K562 (cell line): Measurements from ENCODE around the gene ABAT. TPM values are rescaled to one million over a fixed set of nuclear protein-coding genes. Genes with fewer than 3 reads are reported as not detected.
A peak's percentile ranks its signal among the peaks of the same experiment; 100 is the strongest.

Experiments used
- ARID1B ChIP-seq: fragments of 450-650 bp; IDR thresholded peaks from 2 replicates; pipeline ENCODE4 v1.6.1; 2016; ENCODE audit warnings: antibody characterized with exemption, mild to moderate bottlenecking, inconsistent platforms
- DPF2 ChIP-seq: fragments of 450-650 bp; IDR thresholded peaks from 2 replicates; pipeline ENCODE4 v1.6.1; 2016
- ELF1 ChIP-seq: fragments of 200-800 bp; sonication (Bioruptor generic); IDR thresholded peaks from 2 replicates; pipeline ENCODE4 v1.6.1; 2016; ENCODE audit warnings: missing genetic modification characterization, missing compliant biosample characterization
- FOXJ2 ChIP-seq: fragments of 200-800 bp; sonication (Bioruptor generic); IDR thresholded peaks from 2 replicates; pipeline ENCODE4 v1.6.1; 2016; ENCODE audit warnings: missing genetic modification characterization, missing compliant biosample characterization
- GTF2F1 ChIP-seq: IDR thresholded peaks from 2 replicates; pipeline ENCODE4 v1.6.1; 2011; ENCODE audit warnings: low read depth, low read length, improper control_type of control experiment
- MXI1 ChIP-seq: IDR thresholded peaks from 2 replicates; pipeline ENCODE4 v1.6.1; 2011; ENCODE audit warnings: low read depth, mild to moderate bottlenecking, improper control_type of control experiment, low read length
- POLR2AphosphoS5 ChIP-seq: IDR thresholded peaks from 2 replicates; pipeline ENCODE4 v1.6.1; 2011; ENCODE audit warnings: mild to moderate bottlenecking, low read depth, low read length, moderate library complexity; ENCODE audit not compliant: control insufficient read depth, insufficient read depth
- SMARCE1 ChIP-seq: fragments of 450-650 bp; IDR thresholded peaks from 2 replicates; pipeline ENCODE4 v1.7.1; 2016; ENCODE audit warnings: mild to moderate bottlenecking
- ZBTB1 ChIP-seq: sonication (generic); formaldehyde crosslinking; IDR thresholded peaks from 2 replicates; pipeline ENCODE4 v1.8.1; 2023; ENCODE audit warnings: missing genetic modification reagents, low read depth, mild to moderate bottlenecking, borderline replicate concordance
- ZFPM2 ChIP-seq: fragments of 250-450 bp; sonication (Bioruptor Pico); IDR thresholded peaks from 2 replicates; pipeline ENCODE4 v1.5.1; 2022; ENCODE audit warnings: mild to moderate bottlenecking
- ZNF224 ChIP-seq: sonication (generic); formaldehyde crosslinking; IDR thresholded peaks from 2 replicates; pipeline ENCODE4 v1.8.0; 2022; ENCODE audit warnings: mild to moderate bottlenecking, missing genetic modification reagents
- ZNF609 ChIP-seq: sonication (generic); formaldehyde crosslinking; IDR thresholded peaks from 2 replicates; pipeline ENCODE4 v1.8.1; 2023; ENCODE audit warnings: missing genetic modification reagents, mild to moderate bottlenecking, borderline replicate concordance
- ZNF780A ChIP-seq: fragments of 250-450 bp; sonication (Bioruptor Pico); IDR thresholded peaks from 2 replicates; pipeline ENCODE4 v1.5.0; 2021; ENCODE audit warnings: mild to moderate bottlenecking
- ZSCAN32 ChIP-seq: fragments of 450-650 bp; formaldehyde crosslinking; IDR thresholded peaks from 2 replicates; pipeline ENCODE4 v1.4.0; 2020; ENCODE audit warnings: mild to moderate bottlenecking, moderate library complexity
- polyA plus RNA-seq, 8 experiments: library from polyadenylated mRNA; depleted of rRNA in 4 of 8; stranded (reverse) in 5 of 8; unstranded in 3 of 8; fragments of >200 nt; fragmentation: Nextera tagmentation in 2 of 8; fragmentation: Illumina TruSeq in 1 of 8; extraction: Ambion mirVana in 2 of 8; extraction: Trizol in 1 of 8; gene quantifications; 2 replicates each; pipeline versions ENCODE4 v1.2.1 to v1.2.3, GENCODE V29; 2011 to 2014; ENCODE audit warnings: inconsistent platforms in 1 of 8, missing spikeins in 1 of 8
- total RNA-seq, 7 experiments: library from RNA; depleted of rRNA in 6 of 7; stranded (reverse); fragments of >200 nt in 6 of 7; fragmentation: Illumina TruSeq in 2 of 7; extraction: Trizol in 2 of 7; gene quantifications; 2 replicates each; pipeline versions ENCODE4 v1.2.1 to v1.2.3, GENCODE V29; 2011 to 2021; ENCODE audit warnings: low replicate concordance in 1 of 7
- TF ChIP-seq, protein P1 (sequence below), 2 experiments: fragments of 150-350 bp in 1 of 2; IDR thresholded peaks; 2 replicates each; pipeline ENCODE4 v1.6.1; 2012 to 2016; ENCODE audit warnings: low read depth in 2 of 2, low read length in 2 of 2, mild to moderate bottlenecking in 1 of 2, moderate library complexity in 1 of 2
- TF ChIP-seq, protein P2 (sequence below): sonication (generic); formaldehyde crosslinking; IDR thresholded peaks from 2 replicates; pipeline ENCODE4 v1.8.0; 2022; ENCODE audit warnings: mild to moderate bottlenecking, missing genetic modification reagents
- TF ChIP-seq, protein P3 (sequence below): fragments of 250-450 bp; sonication (Bioruptor Pico); IDR thresholded peaks from 2 replicates; pipeline ENCODE4 v1.5.0; 2020; ENCODE audit warnings: mild to moderate bottlenecking, borderline replicate concordance

The ABAT gene
- total and polyA plus RNA-seq, 9 of the 15 experiments (the other 6 are each of a cell fraction or from before 2014, with no cell fraction given), result 0.01 to 0.49 (median 0.10) TPM

DNA sequence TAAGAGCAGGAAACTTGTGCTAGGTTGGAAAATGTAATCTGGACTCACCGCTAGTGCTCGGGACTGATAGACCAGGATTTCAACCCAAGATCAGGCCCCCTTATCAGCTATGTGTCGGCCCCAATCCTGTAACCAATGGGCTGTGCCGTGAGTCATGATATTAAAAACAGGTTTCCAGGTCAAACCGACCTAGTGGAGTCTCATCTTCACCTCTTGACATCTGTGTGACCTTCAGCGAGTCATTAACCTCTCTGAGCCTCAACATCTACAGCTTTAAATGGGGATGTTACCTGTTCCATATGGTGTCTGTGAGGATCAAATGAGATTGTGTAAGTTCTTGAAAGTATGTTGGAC, 123.7 kb downstream of the ABAT start (continued):
- TF ChIP-seq, protein P1, sequence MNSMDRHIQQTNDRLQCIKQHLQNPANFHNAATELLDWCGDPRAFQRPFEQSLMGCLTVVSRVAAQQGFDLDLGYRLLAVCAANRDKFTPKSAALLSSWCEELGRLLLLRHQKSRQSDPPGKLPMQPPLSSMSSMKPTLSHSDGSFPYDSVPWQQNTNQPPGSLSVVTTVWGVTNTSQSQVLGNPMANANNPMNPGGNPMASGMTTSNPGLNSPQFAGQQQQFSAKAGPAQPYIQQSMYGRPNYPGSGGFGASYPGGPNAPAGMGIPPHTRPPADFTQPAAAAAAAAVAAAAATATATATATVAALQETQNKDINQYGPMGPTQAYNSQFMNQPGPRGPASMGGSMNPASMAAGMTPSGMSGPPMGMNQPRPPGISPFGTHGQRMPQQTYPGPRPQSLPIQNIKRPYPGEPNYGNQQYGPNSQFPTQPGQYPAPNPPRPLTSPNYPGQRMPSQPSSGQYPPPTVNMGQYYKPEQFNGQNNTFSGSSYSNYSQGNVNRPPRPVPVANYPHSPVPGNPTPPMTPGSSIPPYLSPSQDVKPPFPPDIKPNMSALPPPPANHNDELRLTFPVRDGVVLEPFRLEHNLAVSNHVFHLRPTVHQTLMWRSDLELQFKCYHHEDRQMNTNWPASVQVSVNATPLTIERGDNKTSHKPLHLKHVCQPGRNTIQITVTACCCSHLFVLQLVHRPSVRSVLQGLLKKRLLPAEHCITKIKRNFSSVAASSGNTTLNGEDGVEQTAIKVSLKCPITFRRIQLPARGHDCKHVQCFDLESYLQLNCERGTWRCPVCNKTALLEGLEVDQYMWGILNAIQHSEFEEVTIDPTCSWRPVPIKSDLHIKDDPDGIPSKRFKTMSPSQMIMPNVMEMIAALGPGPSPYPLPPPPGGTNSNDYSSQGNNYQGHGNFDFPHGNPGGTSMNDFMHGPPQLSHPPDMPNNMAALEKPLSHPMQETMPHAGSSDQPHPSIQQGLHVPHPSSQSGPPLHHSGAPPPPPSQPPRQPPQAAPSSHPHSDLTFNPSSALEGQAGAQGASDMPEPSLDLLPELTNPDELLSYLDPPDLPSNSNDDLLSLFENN (IDR thresholded peaks at IDR 0.05; ENCODE audit: low read depth in 2 of 2, low read length in 2 of 2), result no peak
- TF ChIP-seq ZNF780A (CRISPR knock-in tag) (no peak), POLR2AphosphoS5 (0 out of 2 replicates have a peak, but pooled peaks have one; percentile 21), ZBTB1 (CRISPR knock-in tag) (no peak), ELF1 (no peak), ZFPM2 (CRISPR knock-in tag) (no peak), SMARCE1 (0 out of 2 replicates have a peak, but pooled peaks have one; percentile 16), FOXJ2 (tag) (no peak), ARID1B (peak; percentile 48), DPF2 (no peak), ZSCAN32 (no peak), ZNF609 (CRISPR knock-in tag) (no peak), ZNF224 (no peak), MXI1 (no peak), GTF2F1 (no peak)
- TF ChIP-seq, protein P2, sequence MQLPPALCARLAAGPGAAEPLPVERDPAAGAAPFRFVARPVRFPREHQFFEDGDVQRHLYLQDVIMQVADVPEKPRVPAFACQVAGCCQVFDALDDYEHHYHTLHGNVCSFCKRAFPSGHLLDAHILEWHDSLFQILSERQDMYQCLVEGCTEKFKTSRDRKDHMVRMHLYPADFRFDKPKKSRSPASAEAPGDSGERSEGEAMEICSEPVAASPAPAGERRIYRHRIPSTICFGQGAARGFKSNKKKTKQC (CRISPR knock-in tag), result no peak
- TF ChIP-seq, protein P3, sequence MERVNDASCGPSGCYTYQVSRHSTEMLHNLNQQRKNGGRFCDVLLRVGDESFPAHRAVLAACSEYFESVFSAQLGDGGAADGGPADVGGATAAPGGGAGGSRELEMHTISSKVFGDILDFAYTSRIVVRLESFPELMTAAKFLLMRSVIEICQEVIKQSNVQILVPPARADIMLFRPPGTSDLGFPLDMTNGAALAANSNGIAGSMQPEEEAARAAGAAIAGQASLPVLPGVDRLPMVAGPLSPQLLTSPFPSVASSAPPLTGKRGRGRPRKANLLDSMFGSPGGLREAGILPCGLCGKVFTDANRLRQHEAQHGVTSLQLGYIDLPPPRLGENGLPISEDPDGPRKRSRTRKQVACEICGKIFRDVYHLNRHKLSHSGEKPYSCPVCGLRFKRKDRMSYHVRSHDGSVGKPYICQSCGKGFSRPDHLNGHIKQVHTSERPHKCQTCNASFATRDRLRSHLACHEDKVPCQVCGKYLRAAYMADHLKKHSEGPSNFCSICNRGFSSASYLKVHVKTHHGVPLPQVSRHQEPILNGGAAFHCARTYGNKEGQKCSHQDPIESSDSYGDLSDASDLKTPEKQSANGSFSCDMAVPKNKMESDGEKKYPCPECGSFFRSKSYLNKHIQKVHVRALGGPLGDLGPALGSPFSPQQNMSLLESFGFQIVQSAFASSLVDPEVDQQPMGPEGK, result no peak
